GM19395 (cell line): ENCODE data around the gene SNED1.

Experiments used
- ATAC-seq: cut with Tn5 transposase; IDR thresholded peaks from one replicate; pipeline ENCODE4 v1.9.1; 2021; ENCODE audit warnings: mild to moderate bottlenecking, moderate library complexity; ENCODE audit not compliant: unreplicated experiment

Gene SNED1

GRCh38 chr2:241043581-241043980, 45.2 kb downstream of the SNED1 start:
- no peak for ATAC-seq

- ATAC-seq: no peak
Measured at GRCh38 chr2:241047253-241048010, 49.0 kb downstream of the SNED1 start.

GRCh38 chr2:241048149-241048948, 49.9 kb downstream of the SNED1 start:
- ATAC-seq: no peak

- no peak for ATAC-seq
Measured at GRCh38 chr2:241048949-241049343, 50.5 kb downstream of the SNED1 start.

- ATAC-seq: no peak
Measured at GRCh38 chr2:241049739-241050623, 51.6 kb downstream of the SNED1 start.

GRCh38 chr2:241050624-241051577, 52.5 kb downstream of the SNED1 start:
- ATAC-seq: no peak

- no peak for ATAC-seq
Measured at GRCh38 chr2:241051578-241052487, 53.4 kb downstream of the SNED1 start.

- ATAC-seq: no peak
Measured at GRCh38 chr2:241052677-241053360, 54.4 kb downstream of the SNED1 start.

GRCh38 chr2:241053576-241054251, 55.3 kb downstream of the SNED1 start:
- ATAC-seq: no peak

- no peak for ATAC-seq
Measured at GRCh38 chr2:241061275-241061674, 62.9 kb downstream of the SNED1 start.

GRCh38 chr2:241062389-241063092, 64.1 kb downstream of the SNED1 start:
- ATAC-seq: no peak

- ATAC-seq: no peak
Measured at GRCh38 chr2:241063093-241063551, 64.7 kb downstream of the SNED1 start.

- ATAC-seq: no peak
Measured at GRCh38 chr2:241063587-241063986, 65.2 kb downstream of the SNED1 start.

- ATAC-seq: no peak
Measured at GRCh38 chr2:241064008-241064801, 65.8 kb downstream of the SNED1 start.

- ATAC-seq: no peak
Measured at GRCh38 chr2:241064802-241065354, 66.5 kb downstream of the SNED1 start.

- no peak for ATAC-seq
Measured at GRCh38 chr2:241065355-241065803, 67.0 kb downstream of the SNED1 start.
